Lung (tissue), 12 donors: ENCODE results near the gene MOSMO. TPM values are rescaled to one million over a fixed set of nuclear protein-coding genes. Genes with fewer than 3 reads are reported as not detected.

Experiments
- ATAC-seq: fragments of 200-7000 bp; cut with Tn5 transposase; one replicate; pipeline ENCODE4 v1.9.1; 2020; ENCODE audit warnings: moderate number of reproducible peaks; ENCODE audit not compliant: insufficient read depth, low FRiP score
- DNase-seq, 3 donors: peaks; one replicate each; pipeline ENCODE4 v3.0.0-alpha.2; 2013 to 2017
- H3K27ac ChIP-seq, 2 donors: one replicate each; pipeline ENCODE4 v1.5.1; 2013; ENCODE audit warnings: mild to moderate bottlenecking in 2 of 2, moderate library complexity in 2 of 2, control low read depth in 1 of 2, inconsistent platforms in 1 of 2, low read depth in 1 of 2, low read length in 1 of 2
- H3K27me3 ChIP-seq, 3 donors: one replicate each; pipeline ENCODE4 v1.5.1; 2013; ENCODE audit warnings: low read length in 2 of 3; ENCODE audit not compliant: control insufficient read depth in 3 of 3, insufficient read depth in 3 of 3
- H3K36me3 ChIP-seq, 4 donors: one replicate each; pipeline ENCODE4 v1.5.1; 2013; ENCODE audit warnings: low read length in 4 of 4, mild to moderate bottlenecking in 1 of 4, moderate library complexity in 1 of 4; ENCODE audit not compliant: control insufficient read depth in 4 of 4, insufficient read depth in 4 of 4
- H3K4me1 ChIP-seq, 5 donors: one replicate each; pipeline ENCODE4 v1.5.1; 2013; ENCODE audit warnings: low read length in 5 of 5, mild to moderate bottlenecking in 2 of 5, moderate library complexity in 1 of 5; ENCODE audit not compliant: control insufficient read depth in 5 of 5, insufficient read depth in 5 of 5
- H3K4me3 ChIP-seq: one replicate; pipeline ENCODE4 v1.5.1; 2013; ENCODE audit warnings: mild to moderate bottlenecking, control low read depth, moderate library complexity
- H3K9ac ChIP-seq, 2 donors: one replicate each; pipeline ENCODE4 v1.5.1; 2013; ENCODE audit warnings: low read length in 2 of 2, control low read depth in 1 of 2; ENCODE audit not compliant: insufficient read depth in 1 of 2
- H3K9me3 ChIP-seq, 4 donors: one replicate each; pipeline ENCODE4 v1.5.1; 2013; ENCODE audit warnings: low read length in 3 of 4, mild to moderate bottlenecking in 1 of 4, moderate library complexity in 1 of 4; ENCODE audit not compliant: control insufficient read depth in 4 of 4, insufficient read depth in 3 of 4
- WGBS, 2 donors: extraction: QIAGEN DNeasy Blood & Tissue Kit; methylation state at CpG; one replicate each; pipeline ENCODE4 v1.1.7; 2013; 5-methylcytosine and 5-hydroxymethylcytosine counted together
- polyA plus RNA-seq, 2 donors: library from polyadenylated mRNA; stranded (reverse); fragments of 200-250 nt; gene quantifications; one replicate each; pipeline ENCODE4 v1.2.1, GENCODE V29; 2013
- total RNA-seq, 2 donors: library from RNA; depleted of rRNA in 1 of 2; stranded (reverse); fragments of >200 nt in 1 of 2; gene quantifications; one replicate each; pipeline ENCODE4 v1.2.1, GENCODE V29; 2014 to 2021
- TF ChIP-seq, protein P1 (sequence below): IDR thresholded peaks from 2 replicates; pipeline ENCODE4 v1.5.1; 2012; ENCODE audit warnings: mild to moderate bottlenecking; ENCODE audit errors: control extremely low read depth, extremely low read depth
- donor health status: control.
- donor health status: control.
- donor health status: Bipolar disorder and iron deficiency.
- donor health status: healthy.
- donor health status: DM: yes; HTN: yes; CAD: no.

MOSMO gene
- total and polyA plus RNA-seq, 4 donors, result 10.3 to 30.6 (median 11.3) TPM

GRCh38 chr16:22013486-22013885 is 5.6 kb downstream of the MOSMO start:
- WGBS, 2 donors, result 85 to 91% methylated on average over 4 of the region's 4 CpGs
- no peaks in the 10 kb centered on the region for H3K27me3 ChIP-seq
- H3K4me1 ChIP-seq, result peaks cover 3 to 20% (median 5%) of the 10 kb centered on the region in 5 donors
- ATAC-seq, result no peak
- H3K9ac ChIP-seq, result no peak overlapping the region
- TF ChIP-seq, protein P1, sequence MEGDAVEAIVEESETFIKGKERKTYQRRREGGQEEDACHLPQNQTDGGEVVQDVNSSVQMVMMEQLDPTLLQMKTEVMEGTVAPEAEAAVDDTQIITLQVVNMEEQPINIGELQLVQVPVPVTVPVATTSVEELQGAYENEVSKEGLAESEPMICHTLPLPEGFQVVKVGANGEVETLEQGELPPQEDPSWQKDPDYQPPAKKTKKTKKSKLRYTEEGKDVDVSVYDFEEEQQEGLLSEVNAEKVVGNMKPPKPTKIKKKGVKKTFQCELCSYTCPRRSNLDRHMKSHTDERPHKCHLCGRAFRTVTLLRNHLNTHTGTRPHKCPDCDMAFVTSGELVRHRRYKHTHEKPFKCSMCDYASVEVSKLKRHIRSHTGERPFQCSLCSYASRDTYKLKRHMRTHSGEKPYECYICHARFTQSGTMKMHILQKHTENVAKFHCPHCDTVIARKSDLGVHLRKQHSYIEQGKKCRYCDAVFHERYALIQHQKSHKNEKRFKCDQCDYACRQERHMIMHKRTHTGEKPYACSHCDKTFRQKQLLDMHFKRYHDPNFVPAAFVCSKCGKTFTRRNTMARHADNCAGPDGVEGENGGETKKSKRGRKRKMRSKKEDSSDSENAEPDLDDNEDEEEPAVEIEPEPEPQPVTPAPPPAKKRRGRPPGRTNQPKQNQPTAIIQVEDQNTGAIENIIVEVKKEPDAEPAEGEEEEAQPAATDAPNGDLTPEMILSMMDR, result no peak
- no peak overlapping the region for H3K4me3 ChIP-seq
- no peak overlapping the region for H3K27ac ChIP-seq
- no peak for DNase-seq
- no peaks in the 10 kb centered on the region for H3K9me3 ChIP-seq
- H3K36me3 ChIP-seq, result no peaks in the 10 kb centered on the region

DNA sequence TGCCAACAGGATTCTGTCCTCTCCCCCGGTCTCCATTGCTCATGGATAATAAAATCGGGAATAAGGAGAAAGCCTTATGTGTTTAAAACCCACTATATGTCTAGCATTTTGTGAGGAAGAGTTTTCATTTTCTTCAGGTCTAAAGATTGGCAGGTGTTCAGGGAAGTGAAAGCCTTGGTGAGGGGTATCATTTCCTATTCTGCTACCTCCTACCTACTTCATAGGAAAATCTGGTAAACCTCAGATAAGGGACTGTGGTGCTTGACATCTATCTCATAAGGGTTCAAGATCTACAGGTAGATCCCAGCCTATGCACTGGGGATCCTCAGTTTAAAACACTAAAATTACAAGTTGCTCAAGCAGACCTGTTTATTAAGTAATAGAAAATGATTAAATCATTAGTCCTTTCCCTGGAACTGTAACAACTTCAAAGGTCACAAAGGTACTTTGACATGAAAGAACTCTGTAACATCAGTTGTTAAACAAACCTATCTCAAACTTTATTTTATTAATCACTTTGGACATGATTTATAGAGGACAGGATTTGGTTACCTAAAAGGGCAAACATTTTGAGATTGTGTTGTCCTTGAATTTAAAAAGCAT is 6.5 kb downstream of the MOSMO start:
- H3K27me3 ChIP-seq, result no peaks in the 10 kb centered on the region
- H3K27ac ChIP-seq, result no peak overlapping the region
- ATAC-seq, result no peak
- H3K4me3 ChIP-seq, result no peak overlapping the region
- TF ChIP-seq, protein P1, result no peak
- no peaks in the 10 kb centered on the region for H3K9me3 ChIP-seq
- H3K4me1 ChIP-seq, result peaks cover under 1 to 12% (median 3%) of the 10 kb centered on the region in 5 donors
- DNase-seq, result no peak
- 89 to 93% methylated on average over 2 of the region's 2 CpGs for WGBS, 2 donors
- H3K9ac ChIP-seq, result no peak overlapping the region
- no peaks in the 10 kb centered on the region for H3K36me3 ChIP-seq

- H3K27ac ChIP-seq, result no peak overlapping the region
- WGBS, 2 donors, result 54 to 61% methylated on average over 4 of the region's 4 CpGs
- no peak for DNase-seq
- no peak overlapping the region for H3K9ac ChIP-seq
- H3K27me3 ChIP-seq, result no peaks in the 10 kb centered on the region
- H3K36me3 ChIP-seq, result no peaks in the 10 kb centered on the region
- peaks cover 0 to 11% (median 2%) of the 10 kb centered on the region in 5 donors for H3K4me1 ChIP-seq
- TF ChIP-seq, protein P1, result no peak
- no peak overlapping the region for H3K4me3 ChIP-seq
- no peak for ATAC-seq
- H3K9me3 ChIP-seq, result no peaks in the 10 kb centered on the region
These were observed 9.0 kb downstream of the MOSMO start for GRCh38 chr16:22016927-22017326.

- H3K9me3 ChIP-seq, result no peaks in the 10 kb centered on the region
- DNase-seq (no peak), ATAC-seq (no peak)
- no peak overlapping the region for H3K9ac ChIP-seq
- H3K4me3 ChIP-seq, result no peak overlapping the region
- no peaks in the 10 kb centered on the region for H3K27me3 ChIP-seq
- TF ChIP-seq, protein P1, result no peak
- H3K4me1 ChIP-seq, result peaks cover 0 to 11% (median 2%) of the 10 kb centered on the region in 5 donors
- no peaks in the 10 kb centered on the region for H3K36me3 ChIP-seq
- 94 to 98% methylated on average over 1 of the region's 1 CpG for WGBS, 2 donors
- H3K27ac ChIP-seq, result no peak overlapping the region
These were observed 10.6 kb downstream of the MOSMO start for GRCh38 chr16:22018559-22018958.
